ENCODE measurements around the gene COL20A1. TPM values are rescaled to one million over a fixed set of nuclear protein-coding genes. Genes with fewer than 3 reads are reported as not detected.

COL20A1 gene
- total and polyA plus RNA-seq, 10 donors, result 0.12 to 2.1 (median 0.60) TPM; not detected in 2

GRCh38 chr20:63297796-63298572 lies 5.0 kb downstream of the COL20A1 start:
- intact Hi-C loops (cut with DNase I; ENCODE audit: low total_unique reads), result no loop called here
- DNase-seq, result no peak
- Histone ChIP-seq H3K4me1 (peaks cover 0 to 12% (median 2%) of the 10 kb centered on the region in 6 donors), H3K4me3 (no peak overlapping the region), H3K27ac (no peak overlapping the region), H3K36me3 (no peaks in the 10 kb centered on the region), H3K9me3 (peaks cover 0 to 18% (median 15%) of the 10 kb centered on the region in 8 donors), H3K27me3 (replicated peaks in 1 of 7) (peaks cover 0 to 87% (median 57%) of the 10 kb centered on the region in 7 donors)
- TF ChIP-seq POLR2A (IDR thresholded peaks at IDR 0.05) (no peak), CTCF (IDR thresholded peaks at IDR 0.05 in 8 of 11, conservative IDR thresholded peaks at IDR 0.05 in 3 of 11) (no peak), POLR2AphosphoS5 (IDR thresholded peaks at IDR 0.05) (no peak)
- WGBS, 5 donors, result 73 to 82% (median 80%) methylated on average over 14 to 16 of the region's 16 CpGs

- intact Hi-C loops (cut with DNase I; ENCODE audit: low total_unique reads), result no loop called here
- no peaks in the 10 kb centered on the region for H3K36me3 ChIP-seq
- TF ChIP-seq POLR2AphosphoS5 (IDR thresholded peaks at IDR 0.05) (no peak), CTCF (IDR thresholded peaks at IDR 0.05 in 8 of 11, conservative IDR thresholded peaks at IDR 0.05 in 3 of 11) (no peak), POLR2A (IDR thresholded peaks at IDR 0.05) (no peak)
- H3K4me1 ChIP-seq, result peaks cover 0 to 12% (median 2%) of the 10 kb centered on the region in 6 donors
- DNase-seq, result no peak
- no peak overlapping the region for H3K27ac ChIP-seq
- H3K4me3 ChIP-seq, result no peak overlapping the region
- 84 to 90% (median 88%) methylated on average over 17 of the region's 17 CpGs for WGBS, 5 donors
- H3K9me3 ChIP-seq, result peaks cover 0 to 18% (median 15%) of the 10 kb centered on the region in 8 donors
- peaks cover 0 to 87% (median 54%) of the 10 kb centered on the region in 7 donors for H3K27me3 ChIP-seq (replicated peaks in 1 of 7)
Measured at GRCh38 chr20:63298731-63299312, 5.8 kb downstream of the COL20A1 start.

- Histone ChIP-seq H3K36me3 (no peaks in the 10 kb centered on the region), H3K27ac (no peak overlapping the region), H3K27me3 (replicated peaks in 1 of 7) (peaks cover 0 to 83% (median 35%) of the 10 kb centered on the region in 7 donors), H3K9me3 (peaks cover 0 to 18% (median 15%) of the 10 kb centered on the region in 8 donors), H3K4me1 (no peaks in the 10 kb centered on the region), H3K4me3 (no peak overlapping the region)
- TF ChIP-seq POLR2AphosphoS5 (IDR thresholded peaks at IDR 0.05) (no peak), POLR2A (IDR thresholded peaks at IDR 0.05) (no peak), CTCF (IDR thresholded peaks at IDR 0.05 in 8 of 11, conservative IDR thresholded peaks at IDR 0.05 in 3 of 11) (no peak)
- intact Hi-C loops (cut with DNase I; ENCODE audit: low total_unique reads), result no loop called here
- WGBS, 5 donors, result 94 to 100% (median 96%) methylated on average over 1 of the region's 1 CpG
- DNase-seq, result no peak
Measured at GRCh38 chr20:63301671-63302070, 8.7 kb downstream of the COL20A1 start.

DNA sequence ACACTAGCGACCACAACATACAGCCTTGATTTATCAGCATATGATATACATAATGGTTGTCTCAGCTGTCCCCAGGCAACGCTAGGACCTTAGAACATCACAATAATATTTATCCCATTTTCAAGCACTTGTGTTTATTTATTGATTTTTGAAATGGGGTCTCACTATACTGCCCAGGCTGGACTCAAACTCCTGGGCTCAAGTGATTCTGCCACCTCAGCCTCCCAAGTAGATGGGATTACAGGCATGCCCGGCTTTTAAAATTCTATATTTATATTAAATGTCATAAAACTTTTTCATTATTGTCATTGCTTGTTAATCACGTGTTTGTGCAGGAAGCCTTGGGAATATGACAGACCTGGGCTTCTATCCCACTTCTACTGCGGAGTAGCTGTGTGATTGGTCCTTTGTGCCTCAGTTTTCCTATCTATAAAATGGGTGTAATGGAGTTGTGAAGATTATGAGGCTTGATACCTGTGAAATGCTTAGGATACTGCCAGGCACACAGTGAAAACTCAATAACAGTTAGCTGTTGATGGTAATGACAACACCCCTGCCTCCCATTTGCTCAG lies 10.2 kb downstream of the COL20A1 start:
- H3K9me3 ChIP-seq, result peaks cover 0 to 18% (median 15%) of the 10 kb centered on the region in 8 donors
- TF ChIP-seq POLR2AphosphoS5 (IDR thresholded peaks at IDR 0.05), result no peak
- no peak for TF ChIP-seq POLR2A (IDR thresholded peaks at IDR 0.05)
- no peak for TF ChIP-seq CTCF (IDR thresholded peaks at IDR 0.05 in 8 of 11, conservative IDR thresholded peaks at IDR 0.05 in 3 of 11)
- H3K4me3 ChIP-seq, result no peak overlapping the region
- H3K4me1 ChIP-seq, result no peaks in the 10 kb centered on the region
- H3K36me3 ChIP-seq, result no peaks in the 10 kb centered on the region
- H3K27me3 ChIP-seq (replicated peaks in 1 of 7), result peaks cover 0 to 83% (median 33%) of the 10 kb centered on the region in 7 donors
- intact Hi-C loops (cut with DNase I; ENCODE audit: low total_unique reads), result no loop called here
- DNase-seq, result no peak
- no peak overlapping the region for H3K27ac ChIP-seq
- WGBS, 5 donors, result 71 to 78% (median 75%) methylated on average over 5 of the region's 5 CpGs

Data from spleen (tissue), 11 donors.